Measurements from ENCODE around the gene PYHIN1. TPM values are rescaled to one million over a fixed set of nuclear protein-coding genes. Genes with fewer than 3 reads are reported as not detected.

PYHIN1 gene
- polyA plus RNA-seq, 1 experiment: not detected

- Histone ChIP-seq H3K27me3 (ENCODE audit: control insufficient read depth, insufficient read depth, low read length) (no peaks in the 10 kb centered on the region), H3K9me3 (ENCODE audit: control insufficient read depth, insufficient read depth, low read length) (no peaks in the 10 kb centered on the region; the same call in 1 of the 2 replicates), H3K27ac (ENCODE audit: low read depth, low read length) (no peak overlapping the region), H3K4me3 (ENCODE audit: low read depth, low read length) (no peak overlapping the region)
- POLR2A ChIA-PET: no interaction called here
- CTCF ChIA-PET: no interaction called here
- TF ChIP-seq CTCF (IDR thresholded peaks at IDR 0.05; ENCODE audit: low read depth, low read length): no peak
- no peak for DNase-seq (ENCODE audit: low read depth, low spot score)
Measured at GRCh38 chr1:159023723-159024122, 92.4 kb downstream of the PYHIN1 start.

- Histone ChIP-seq H3K27me3 (ENCODE audit: control insufficient read depth, insufficient read depth, low read length) (no peaks in the 10 kb centered on the region), H3K4me3 (ENCODE audit: low read depth, low read length) (no peak overlapping the region), H3K27ac (ENCODE audit: low read depth, low read length) (no peak overlapping the region), H3K9me3 (ENCODE audit: control insufficient read depth, insufficient read depth, low read length) (no peaks in the 10 kb centered on the region; the same call in 1 of the 2 replicates)
- no peak for DNase-seq (ENCODE audit: low read depth, low spot score)
- POLR2A ChIA-PET: no interaction called here
- TF ChIP-seq CTCF (IDR thresholded peaks at IDR 0.05; ENCODE audit: low read depth, low read length): no peak
- CTCF ChIA-PET: interaction anchor here (1.0 kb wide), 1 partner anchor 27 kb away, joined by 3 read pairs; no protein-coding TSS in a partner anchor
Measured at GRCh38 chr1:159025043-159025442, 93.7 kb downstream of the PYHIN1 start.

Other genes starting within 250 kb of the PYHIN1 start
- 0.01 TPM in 1 of 2 replicates, not detected in the other for gene SPTA1, start 244.8 kb upstream of the PYHIN1 start, polyA plus RNA-seq (2011; rRNA removed)
- not detected in 2 replicates for gene OR6K2, start 230.9 kb upstream of the PYHIN1 start, polyA plus RNA-seq (2011; rRNA removed)
- gene OR6K3, start 210.8 kb upstream of the PYHIN1 start, polyA plus RNA-seq (2011; rRNA removed): not detected in 2 replicates
- not detected in 2 replicates for gene OR6K6, start 176.8 kb upstream of the PYHIN1 start, polyA plus RNA-seq (2011; rRNA removed)
- gene OR6N1, start 159.4 kb upstream of the PYHIN1 start, polyA plus RNA-seq (2011; rRNA removed): not detected in 2 replicates
- gene OR6N2, start 150.3 kb upstream of the PYHIN1 start, polyA plus RNA-seq (2011; rRNA removed): not detected in 2 replicates
- not detected in 2 replicates for gene MNDA, start 100.2 kb upstream of the PYHIN1 start, polyA plus RNA-seq (2011; rRNA removed)
- gene IFI16, start 78.4 kb downstream of the PYHIN1 start, polyA plus RNA-seq (2011; rRNA removed): 134 and 179 TPM in 2 replicates
- not detected in 2 replicates for gene AIM2, start 145.2 kb downstream of the PYHIN1 start, polyA plus RNA-seq (2011; rRNA removed)
- 0.01 TPM in 1 of 2 replicates, not detected in the other for gene CADM3, start 240.1 kb downstream of the PYHIN1 start, polyA plus RNA-seq (2011; rRNA removed)

Measured in AG04450 (cell line).